ENCODE results near the gene OR1E2. TPM values are rescaled to one million over a fixed set of nuclear protein-coding genes. Genes with fewer than 3 reads are reported as not detected.
"Not testable (repeated sequence)": the region's sequence is repeated elsewhere in the genome, so short reads cannot be mapped to it uniquely, and the experiment has no call there.

Gene OR1E2, protein sequence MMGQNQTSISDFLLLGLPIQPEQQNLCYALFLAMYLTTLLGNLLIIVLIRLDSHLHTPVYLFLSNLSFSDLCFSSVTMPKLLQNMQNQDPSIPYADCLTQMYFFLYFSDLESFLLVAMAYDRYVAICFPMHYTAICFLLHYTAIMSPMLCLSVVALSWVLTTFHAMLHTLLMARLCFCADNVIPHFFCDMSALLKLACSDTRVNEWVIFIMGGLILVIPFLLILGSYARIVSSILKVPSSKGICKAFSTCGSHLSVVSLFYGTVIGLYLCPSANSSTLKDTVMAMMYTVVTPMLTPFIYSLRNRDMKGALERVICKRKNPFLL
- not detected in 2 replicates for total RNA-seq (2014; rRNA removed; shearing (Covaris generic))

DNA sequence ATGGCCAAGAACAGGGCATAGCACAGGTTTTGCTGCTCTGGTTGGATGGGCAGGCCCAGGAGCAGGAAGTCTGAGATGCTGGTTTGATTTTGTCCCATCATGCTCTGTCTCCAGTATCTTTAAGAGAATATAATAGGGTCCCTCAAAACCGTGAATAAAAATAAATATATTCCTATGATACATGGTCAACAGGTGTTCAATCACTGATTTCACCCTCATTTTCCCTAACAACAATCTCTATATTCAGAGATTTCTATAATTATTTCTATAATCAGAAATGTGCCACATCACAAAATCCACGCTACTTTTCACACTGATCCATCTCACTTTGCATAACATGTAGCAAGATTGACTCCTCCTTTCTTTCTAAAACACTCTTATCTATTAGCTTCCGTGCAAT lies at the start of gene OR1E2:
TSS of gene OR1E2 (minus strand) at position 101 of the 400 bp plus-strand sequence. CDS start at position 101, 0 bp downstream.
- H3K4me3 ChIP-seq (ENCODE audit: insufficient read depth, low read depth, low read length): no peak within 1 kb of the TSS
- H3K27me3 ChIP-seq (ENCODE audit: control insufficient read depth, insufficient read depth, low read length): no peaks in the 10 kb centered on the region
- H3K36me3 ChIP-seq (replicated peaks; ENCODE audit: control insufficient read depth, insufficient read depth, low read length): no peaks in the 10 kb centered on the region
- no peak for DNase-seq

DNA sequence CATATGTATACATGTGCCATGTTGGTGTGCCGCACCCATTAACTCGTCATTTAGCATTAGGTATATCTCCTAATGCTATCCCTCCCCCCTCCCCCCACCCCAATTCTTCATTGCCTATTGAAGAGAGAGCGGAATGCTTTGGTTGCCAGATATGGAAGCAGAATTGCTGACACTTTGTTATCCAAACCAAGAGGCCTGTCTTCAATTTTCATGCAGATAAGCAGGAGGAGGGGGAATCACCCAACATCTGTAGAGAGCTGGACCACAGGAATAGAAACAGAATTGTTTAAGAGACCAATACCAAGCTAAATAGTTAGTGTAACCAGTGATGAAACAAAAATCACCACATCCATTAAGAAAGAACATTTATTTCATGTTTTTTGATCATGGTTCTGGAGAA lies 49.2 kb upstream of the OR1E2 start:
- Histone ChIP-seq H3K36me3 (replicated peaks; ENCODE audit: control insufficient read depth, insufficient read depth, low read length) (no peaks in the 10 kb centered on the region), H3K4me3 (ENCODE audit: insufficient read depth, low read depth, low read length) (no peak overlapping the region), H3K27me3 (ENCODE audit: control insufficient read depth, insufficient read depth, low read length) (no peaks in the 10 kb centered on the region)
- peak; percentile 47 for DNase-seq

DNA sequence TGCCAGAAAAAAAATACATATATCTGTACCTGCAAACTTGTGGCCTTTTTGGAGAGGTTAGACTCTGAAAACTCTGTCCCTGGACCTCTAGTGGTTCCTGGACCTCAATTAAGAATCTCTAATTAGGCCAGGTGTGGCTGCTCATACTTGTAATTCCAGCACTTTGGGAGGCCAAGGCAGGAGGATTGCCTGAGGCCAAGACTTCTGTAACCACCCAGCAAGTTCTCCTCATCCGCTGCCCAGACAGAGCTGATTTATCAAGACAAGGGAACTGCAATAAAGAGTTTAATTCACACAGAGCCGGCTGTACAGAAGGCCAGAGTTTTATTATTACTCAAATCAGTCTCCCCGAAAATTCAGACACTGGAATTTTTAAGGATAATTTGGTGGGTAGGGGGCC lies 46.3 kb upstream of the OR1E2 start:
- Histone ChIP-seq H3K4me3 (ENCODE audit: insufficient read depth, low read depth, low read length) (no peak overlapping the region), H3K27me3 (ENCODE audit: control insufficient read depth, insufficient read depth, low read length) (no peaks in the 10 kb centered on the region), H3K36me3 (replicated peaks; ENCODE audit: control insufficient read depth, insufficient read depth, low read length) (no peaks in the 10 kb centered on the region)
- DNase-seq: no peak

DNA sequence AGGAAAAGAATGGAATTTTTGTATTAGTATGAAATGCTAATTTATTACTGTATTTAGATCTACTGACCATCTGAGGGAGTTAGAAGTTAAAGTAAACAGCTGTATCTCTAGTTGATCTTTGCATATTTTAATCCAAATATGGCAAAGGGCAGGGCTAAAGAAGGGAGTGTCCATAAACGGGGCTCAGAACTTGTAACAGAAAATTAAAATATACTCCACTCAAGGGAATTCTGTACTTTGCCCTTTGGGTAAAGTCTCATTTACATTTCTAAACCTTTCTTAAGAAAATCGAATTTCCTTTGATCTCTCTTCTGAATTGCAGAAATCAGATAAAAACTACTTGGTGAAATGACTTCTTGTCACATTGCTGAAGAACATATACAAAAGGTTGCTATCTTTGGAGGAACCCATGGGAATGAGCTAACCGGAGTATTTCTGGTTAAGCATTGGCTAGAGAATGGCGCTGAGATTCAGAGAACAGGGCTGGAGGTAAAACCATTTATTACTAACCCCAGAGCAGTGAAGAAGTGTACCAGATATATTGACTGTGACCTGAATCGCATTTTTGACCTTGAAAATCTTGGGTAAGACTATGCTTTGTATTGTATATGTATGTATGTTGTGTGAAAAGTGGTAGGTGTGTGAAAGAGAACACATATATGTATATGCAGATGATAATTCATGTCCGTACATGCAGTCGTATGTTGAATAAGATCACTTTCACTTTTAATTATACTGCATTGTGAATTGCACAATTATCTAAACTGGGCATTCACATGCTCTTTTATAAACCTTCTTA lies 42.4 kb upstream of the OR1E2 start, which contains the start of gene ASPA:
TSS of gene ASPA (plus strand) at position 186 of the 799 bp plus-strand sequence. CDS start at position 349, 163 bp downstream.
- no peak for DNase-seq
- Histone ChIP-seq H3K36me3 (replicated peaks; ENCODE audit: control insufficient read depth, insufficient read depth, low read length) (no peaks in the 10 kb centered on the region), H3K27me3 (ENCODE audit: control insufficient read depth, insufficient read depth, low read length) (no peaks in the 10 kb centered on the region), H3K4me3 (ENCODE audit: insufficient read depth, low read depth, low read length) (no peak within 1 kb of the TSS)

DNA sequence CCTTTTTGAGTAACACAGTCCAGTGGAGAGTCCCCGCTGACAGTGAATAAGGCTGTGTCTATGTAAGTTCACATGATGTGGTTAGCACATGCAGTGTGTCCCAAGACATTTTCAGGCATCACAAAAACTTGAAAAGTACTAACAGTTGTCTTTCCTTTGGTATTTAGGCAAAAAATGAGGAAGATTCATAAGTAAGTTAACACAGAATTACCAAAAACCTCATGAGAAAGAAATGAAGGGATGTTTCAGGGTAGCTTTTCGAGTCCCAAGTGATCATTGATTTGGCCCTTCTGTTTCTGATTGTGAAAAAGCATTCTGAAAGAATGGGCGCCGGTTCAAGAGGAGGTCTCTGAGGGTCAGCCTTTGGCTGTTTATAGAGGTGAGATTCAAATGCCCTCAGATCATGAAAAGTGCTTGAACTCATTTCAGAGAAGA lies 41.6 kb upstream of the OR1E2 start:
- no peak overlapping the region for H3K4me3 ChIP-seq (ENCODE audit: insufficient read depth, low read depth, low read length)
- H3K36me3 ChIP-seq (replicated peaks; ENCODE audit: control insufficient read depth, insufficient read depth, low read length): no peaks in the 10 kb centered on the region
- H3K27me3 ChIP-seq (ENCODE audit: control insufficient read depth, insufficient read depth, low read length): no peaks in the 10 kb centered on the region
- DNase-seq: no peak

DNA sequence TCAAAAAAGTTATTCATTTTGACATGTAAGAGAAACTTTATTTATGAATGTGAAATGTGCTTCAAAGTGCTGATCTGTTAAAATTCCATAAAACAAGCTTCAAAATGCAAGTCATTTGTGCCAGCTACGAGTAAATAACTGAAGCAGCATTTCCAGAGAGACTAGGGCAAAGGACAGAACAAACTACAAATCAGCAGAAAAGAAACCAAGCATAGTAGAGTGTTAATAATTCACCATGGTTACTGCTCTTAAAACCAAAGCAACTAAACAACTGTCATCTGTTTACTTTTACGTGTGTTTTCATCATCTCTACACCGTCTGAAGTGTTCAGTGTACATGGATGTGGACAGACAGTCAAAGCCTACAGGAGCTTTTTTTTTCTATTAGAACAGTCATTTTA lies 40.6 kb upstream of the OR1E2 start:
- H3K36me3 ChIP-seq (replicated peaks; ENCODE audit: control insufficient read depth, insufficient read depth, low read length): no peaks in the 10 kb centered on the region
- no peaks in the 10 kb centered on the region for H3K27me3 ChIP-seq (ENCODE audit: control insufficient read depth, insufficient read depth, low read length)
- no peak for DNase-seq
- H3K4me3 ChIP-seq (ENCODE audit: insufficient read depth, low read depth, low read length): no peak overlapping the region

DNA sequence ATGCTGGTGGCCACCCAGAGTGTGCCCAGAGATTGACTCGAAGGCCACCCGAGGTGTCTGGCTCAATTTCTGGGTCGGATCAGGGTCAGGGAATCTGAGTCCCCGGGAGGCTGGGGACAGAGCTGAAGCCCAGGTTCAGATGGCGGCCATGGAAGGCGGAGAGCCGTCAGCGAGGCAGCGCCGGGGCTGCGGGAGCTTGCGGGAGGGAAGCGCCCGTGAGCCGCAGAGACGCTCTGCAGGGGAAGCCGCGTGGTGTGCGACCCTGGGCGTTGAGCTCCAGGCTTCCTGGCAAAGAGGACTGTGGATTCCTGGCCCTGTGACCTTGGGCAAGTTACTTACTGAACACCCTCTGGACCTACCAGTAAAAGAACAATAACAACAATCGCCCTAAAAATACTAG lies 38.5 kb upstream of the OR1E2 start:
- no peaks in the 10 kb centered on the region for H3K27me3 ChIP-seq (ENCODE audit: control insufficient read depth, insufficient read depth, low read length)
- no peaks in the 10 kb centered on the region for H3K36me3 ChIP-seq (replicated peaks; ENCODE audit: control insufficient read depth, insufficient read depth, low read length)
- no peak overlapping the region for H3K4me3 ChIP-seq (ENCODE audit: insufficient read depth, low read depth, low read length)
- peak; percentile 29 for DNase-seq

DNA sequence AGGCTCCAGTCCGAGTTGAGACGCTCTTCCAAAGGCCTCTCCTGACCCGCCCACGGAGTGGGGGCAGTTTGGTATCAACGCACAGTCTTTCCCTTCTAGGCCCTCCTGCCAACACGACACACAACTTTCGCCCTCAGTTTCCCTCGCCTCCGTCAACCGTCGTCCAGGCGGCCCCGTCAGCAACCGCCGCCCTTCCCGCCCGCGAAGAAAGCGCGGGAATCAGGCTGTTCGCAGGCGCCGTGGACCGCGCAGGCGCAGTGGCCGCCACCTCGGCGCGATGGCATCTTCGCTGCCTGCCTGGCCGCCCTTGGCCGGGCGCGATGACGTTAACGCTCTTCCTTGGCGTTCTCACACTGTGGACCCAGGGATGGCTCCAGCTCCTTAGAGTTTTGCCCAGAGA lies 38.0 kb upstream of the OR1E2 start, which contains the start of gene SPATA22:
TSS of gene SPATA22 (minus strand) at position 221 of the 400 bp plus-strand sequence. CDS start 2,494 bp downstream, outside the sequence.
- Histone ChIP-seq H3K4me3 (ENCODE audit: insufficient read depth, low read depth, low read length) (no peak within 1 kb of the TSS), H3K27me3 (ENCODE audit: control insufficient read depth, insufficient read depth, low read length) (no peaks in the 10 kb centered on the region), H3K36me3 (replicated peaks; ENCODE audit: control insufficient read depth, insufficient read depth, low read length) (no peaks in the 10 kb centered on the region)
- DNase-seq: no peak

DNA sequence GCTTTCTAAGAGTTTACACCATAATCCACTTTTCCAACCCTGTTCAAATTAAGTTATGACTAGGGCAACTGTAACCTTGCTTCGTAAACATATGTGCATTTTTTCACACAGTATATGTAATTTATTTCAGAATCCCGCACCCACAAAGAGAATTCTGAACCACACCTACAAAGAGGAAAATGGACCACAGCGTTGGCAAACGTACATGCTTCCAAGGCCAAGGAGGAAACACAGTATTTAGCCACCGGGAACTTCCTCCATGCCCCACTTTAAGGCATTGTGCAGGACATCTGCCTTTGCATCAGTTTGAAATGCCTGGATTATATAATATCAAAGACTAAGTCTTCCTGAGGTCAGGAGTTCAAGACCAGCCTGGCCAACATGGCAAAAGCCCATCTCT lies 35.9 kb upstream of the OR1E2 start:
- no peaks in the 10 kb centered on the region for H3K36me3 ChIP-seq (replicated peaks; ENCODE audit: control insufficient read depth, insufficient read depth, low read length)
- no peak overlapping the region for H3K4me3 ChIP-seq (ENCODE audit: insufficient read depth, low read depth, low read length)
- DNase-seq: no peak
- H3K27me3 ChIP-seq (ENCODE audit: control insufficient read depth, insufficient read depth, low read length): no peaks in the 10 kb centered on the region

DNA sequence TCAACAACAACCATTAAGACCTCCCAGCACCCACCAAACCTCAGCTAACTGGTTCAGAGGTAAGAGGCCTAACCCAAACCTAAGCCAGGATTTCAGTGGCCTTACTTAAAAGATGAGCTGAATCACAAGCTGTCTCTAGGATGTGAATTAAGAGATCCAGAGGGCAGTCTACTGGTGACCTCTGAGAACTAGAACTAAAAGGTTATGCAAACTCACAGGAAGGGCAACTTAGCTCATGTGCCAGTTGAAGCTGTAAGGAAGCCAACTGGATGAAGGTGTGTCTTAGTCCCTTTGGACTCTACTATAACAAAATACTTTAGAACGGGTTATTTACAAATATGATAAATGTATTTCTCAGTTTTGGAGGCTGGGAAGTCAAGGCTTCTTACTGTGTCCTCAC lies 32.7 kb upstream of the OR1E2 start:
- not testable (repeated sequence) for DNase-seq; H3K27me3 ChIP-seq (ENCODE audit: control insufficient read depth, insufficient read depth, low read length); H3K4me3 ChIP-seq (ENCODE audit: insufficient read depth, low read depth, low read length)

DNA sequence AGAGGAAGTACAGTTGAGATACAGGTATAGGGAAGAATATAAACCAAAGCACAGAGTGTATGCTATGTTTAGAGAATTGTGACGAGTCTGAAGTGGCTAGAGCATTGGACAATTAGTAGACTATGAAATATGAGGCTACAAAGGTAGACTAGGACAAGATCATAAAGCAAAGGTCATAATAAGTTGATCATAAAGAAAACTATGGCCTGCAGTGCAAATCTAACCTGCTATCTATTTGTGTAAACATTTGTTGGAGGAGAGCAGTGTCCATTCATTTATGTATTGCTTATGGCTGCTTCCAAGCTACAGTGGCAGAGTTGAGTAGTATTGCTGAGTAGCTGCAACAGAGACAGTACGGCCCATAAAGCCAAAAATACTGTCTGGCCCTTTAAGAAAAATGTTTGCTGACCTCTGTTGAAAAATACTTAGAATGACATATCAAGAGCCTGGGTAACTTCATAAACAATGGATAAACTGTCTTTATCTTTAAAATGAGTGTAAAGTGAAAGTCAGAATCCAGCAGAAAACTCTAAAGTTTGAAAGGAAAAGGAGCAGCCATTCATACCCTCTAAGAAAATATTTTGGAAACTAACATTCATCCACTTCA lies 14.5 kb upstream of the OR1E2 start:
- Histone ChIP-seq H3K36me3 (replicated peaks; ENCODE audit: control insufficient read depth, insufficient read depth, low read length) (no peaks in the 10 kb centered on the region), H3K4me3 (ENCODE audit: insufficient read depth, low read depth, low read length) (no peak overlapping the region), H3K27me3 (ENCODE audit: control insufficient read depth, insufficient read depth, low read length) (no peaks in the 10 kb centered on the region)
- no peak for DNase-seq

More for the DNA sequence above, 32.7 kb upstream of the OR1E2 start:
- H3K36me3 ChIP-seq (replicated peaks; ENCODE audit: control insufficient read depth, insufficient read depth, low read length): not testable (repeated sequence)

DNA sequence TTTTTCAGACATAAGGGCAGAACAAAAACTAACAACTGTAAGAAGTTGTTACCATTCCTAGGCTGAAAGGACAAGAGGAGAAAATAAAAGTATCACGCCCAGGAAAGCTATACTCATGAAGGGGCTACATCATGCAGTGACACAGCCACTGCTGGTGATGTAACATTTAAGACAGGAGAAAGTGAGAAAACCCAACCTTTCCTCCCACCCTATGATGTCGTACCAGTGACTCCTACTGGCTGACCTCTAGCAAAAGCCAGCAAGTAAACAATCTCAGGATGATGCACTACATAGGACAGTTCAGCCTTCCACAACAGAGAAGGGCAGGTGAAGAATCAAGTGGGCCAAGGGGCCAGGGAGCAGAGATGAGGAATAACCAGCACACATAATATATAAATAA lies 14.0 kb upstream of the OR1E2 start:
- DNase-seq: peak; percentile 51
- Histone ChIP-seq H3K27me3 (ENCODE audit: control insufficient read depth, insufficient read depth, low read length) (no peaks in the 10 kb centered on the region), H3K4me3 (ENCODE audit: insufficient read depth, low read depth, low read length) (no peak overlapping the region), H3K36me3 (replicated peaks; ENCODE audit: control insufficient read depth, insufficient read depth, low read length) (no peaks in the 10 kb centered on the region)

DNA sequence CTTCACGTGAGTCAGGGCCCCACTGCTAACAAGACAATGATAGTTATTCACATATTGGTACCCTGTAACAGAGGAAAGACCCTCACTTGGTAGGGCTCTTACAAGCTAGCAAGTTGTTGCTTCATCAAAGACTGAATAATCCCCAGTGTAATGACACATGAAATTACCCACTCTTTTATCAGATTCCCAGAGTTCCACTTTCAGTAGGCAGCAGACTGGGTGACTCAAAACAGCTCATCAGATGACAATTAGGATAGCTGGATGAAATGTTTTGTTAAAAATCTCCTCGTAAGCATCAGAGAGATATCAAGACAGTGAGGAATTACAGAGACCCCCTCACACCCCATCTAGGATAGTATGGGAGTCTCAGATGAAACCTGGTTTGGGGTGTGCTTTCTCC lies 6.8 kb upstream of the OR1E2 start:
- no peak overlapping the region for H3K4me3 ChIP-seq (ENCODE audit: insufficient read depth, low read depth, low read length)
- no peaks in the 10 kb centered on the region for H3K27me3 ChIP-seq (ENCODE audit: control insufficient read depth, insufficient read depth, low read length)
- H3K36me3 ChIP-seq (replicated peaks; ENCODE audit: control insufficient read depth, insufficient read depth, low read length): no peaks in the 10 kb centered on the region
- DNase-seq: no peak

DNA sequence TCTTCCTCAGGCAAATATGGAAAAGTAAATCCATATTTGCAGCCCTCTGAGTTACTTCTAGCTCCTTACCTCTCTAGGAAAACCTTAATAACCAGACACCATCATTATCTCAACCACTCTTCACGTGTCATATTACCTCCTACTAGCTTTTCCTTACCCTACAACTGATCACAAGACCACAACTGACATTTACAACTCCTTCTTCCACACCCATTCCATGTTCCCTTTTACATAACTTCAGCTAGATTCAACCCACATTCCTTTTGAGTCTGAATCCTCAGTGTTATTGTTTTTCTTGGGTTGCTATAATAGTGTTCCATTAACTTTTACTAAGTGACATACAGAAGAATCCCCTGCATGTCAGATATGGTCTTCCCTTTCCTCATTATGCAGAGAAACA lies 4.7 kb upstream of the OR1E2 start:
- Histone ChIP-seq H3K27me3 (ENCODE audit: control insufficient read depth, insufficient read depth, low read length) (no peaks in the 10 kb centered on the region), H3K36me3 (replicated peaks; ENCODE audit: control insufficient read depth, insufficient read depth, low read length) (no peaks in the 10 kb centered on the region), H3K4me3 (ENCODE audit: insufficient read depth, low read depth, low read length) (no peak overlapping the region)
- no peak for DNase-seq

Data from H7 (cell line).